B cell (primary cell): ENCODE measurements around the gene LKAAEAR1. TPM values are rescaled to one million over a fixed set of nuclear protein-coding genes. Genes with fewer than 3 reads are reported as not detected.

Experiments used
- ATAC-seq: fragments of 200-7000 bp; cut with Tn5 transposase; one replicate; pipeline ENCODE4 v1.10.0; 2021; ENCODE audit warnings: low read depth, mild to moderate bottlenecking, moderate number of reproducible peaks, moderate library complexity
- CTCF ChIA-PET: fragments of 350-600 bp; sonication (Branson Sonifier 250); formaldehyde crosslinking; loops from one replicate; lab custom pipeline; 2021; ENCODE audit warnings: antibody characterized with exemption, inconsistent platforms; lab: Charles Lee
- POLR2A ChIA-PET: fragments of 350-600 bp; sonication (Branson Sonifier 250); formaldehyde crosslinking; loops from one replicate; lab custom pipeline; 2021; ENCODE audit warnings: antibody characterized with exemption; lab: Charles Lee
- DNase-seq: peaks from one replicate; pipeline ENCODE4 v3.0.0; 2013
- H2AFZ ChIP-seq: 2 replicates; pipeline ENCODE4 v1.6.1; 2012; ENCODE audit warnings: mild to moderate bottlenecking, low read depth, low read length; ENCODE audit not compliant: insufficient read depth, poor library complexity, severe bottlenecking
- H3K27ac ChIP-seq, 2 donors: 1 replicate in 1 of 2; 2 replicates in 1 of 2; pipeline ENCODE4 v1.5.1; 2012 to 2013; ENCODE audit warnings: low read length in 2 of 2, mild to moderate bottlenecking in 2 of 2, moderate library complexity in 1 of 2
- H3K27me3 ChIP-seq, 4 experiments: fragments of 200-600 bp in 1 of 4; sonication (generic) in 1 of 4; replicated peaks in 1 of 4; 1 replicate in 2 of 4; 2 replicates in 2 of 4; pipeline versions ENCODE4 v1.6.1 to v1.7.0; 2013 to 2016; ENCODE audit warnings: low read length in 3 of 4, mild to moderate bottlenecking in 2 of 4, mixed read lengths in 1 of 4, moderate library complexity in 1 of 4; ENCODE audit not compliant: insufficient read depth in 4 of 4, control insufficient read depth in 3 of 4; ENCODE audit errors: control extremely low read depth in 1 of 4
- H3K36me3 ChIP-seq, 2 experiments: replicated peaks in 1 of 2; 1 replicate in 1 of 2; 2 replicates in 1 of 2; pipeline versions ENCODE4 v1.6.1 to v1.7.1; 2013; ENCODE audit warnings: low read length in 1 of 2; ENCODE audit not compliant: insufficient read depth in 2 of 2, control insufficient read depth in 1 of 2; ENCODE audit errors: control extremely low read depth in 1 of 2, extremely low read depth in 1 of 2
- H3K4me1 ChIP-seq, 2 donors: fragments of 200-600 bp in 1 of 2; sonication (generic) in 1 of 2; 1 replicate in 1 of 2; 2 replicates in 1 of 2; pipeline versions ENCODE4 v1.5.1 to v1.6.1; 2013 to 2017; ENCODE audit warnings: low read length in 2 of 2; ENCODE audit not compliant: control insufficient read depth in 2 of 2, insufficient read depth in 2 of 2
- H3K4me2 ChIP-seq: replicated peaks from 2 replicates; pipeline ENCODE3; 2012; ENCODE audit warnings: mild to moderate bottlenecking, low read depth, low read length; ENCODE audit not compliant: poor library complexity, severe bottlenecking
- H3K4me3 ChIP-seq, 5 experiments: fragments of 200-600 bp in 1 of 5; sonication (generic) in 1 of 5; 1 replicate in 3 of 5; 2 replicates in 2 of 5; pipeline versions ENCODE4 v1.5.1 to v1.7.0; 2011 to 2016; ENCODE audit warnings: low read length in 4 of 5, mild to moderate bottlenecking in 4 of 5, low read depth in 2 of 5, control low read depth in 1 of 5, moderate library complexity in 1 of 5; ENCODE audit not compliant: insufficient read depth in 1 of 5; ENCODE audit errors: control extremely low read depth in 1 of 5, extremely low read depth in 1 of 5
- H3K79me2 ChIP-seq: fragments of 200-600 bp; sonication (generic); one replicate; pipeline ENCODE4 v1.6.0; 2016; ENCODE audit warnings: low read length; ENCODE audit not compliant: control insufficient read depth, insufficient read depth
- H3K9ac ChIP-seq: fragments of 200-600 bp; sonication (generic); 2 replicates; pipeline ENCODE4 v1.6.1; 2017; ENCODE audit warnings: mild to moderate bottlenecking, low read length, moderate library complexity
- H3K9me3 ChIP-seq, 3 donors: one replicate each; pipeline versions ENCODE4 v1.6.1 to v1.7.1; 2013; ENCODE audit warnings: low read length in 2 of 3; ENCODE audit not compliant: control insufficient read depth in 2 of 3, insufficient read depth in 1 of 3; ENCODE audit errors: control extremely low read depth in 1 of 3
- H4K20me1 ChIP-seq: 2 replicates; pipeline ENCODE4 v1.6.0; 2012; ENCODE audit warnings: mild to moderate bottlenecking, low read length; ENCODE audit not compliant: insufficient read depth, control insufficient read depth, poor library complexity, severe bottlenecking
- H3K27ac Mint-ChIP-seq: one replicate; pipeline ENCODE4 v1.8.0; 2021; ENCODE audit warnings: mixed read lengths
- H3K27me3 Mint-ChIP-seq: one replicate; pipeline ENCODE4 v1.8.0; 2021; ENCODE audit warnings: mixed read lengths
- H3K4me1 Mint-ChIP-seq: one replicate; pipeline ENCODE4 v1.8.0; 2021; ENCODE audit warnings: mixed read lengths
- H3K4me3 Mint-ChIP-seq: one replicate; pipeline ENCODE4 v1.8.0; 2021; ENCODE audit warnings: mixed read lengths
- H3K9me3 Mint-ChIP-seq: one replicate; pipeline ENCODE4 v1.8.0; 2022; ENCODE audit warnings: mixed read lengths; ENCODE audit not compliant: insufficient read depth
- EZH2 ChIP-seq: IDR thresholded peaks from 2 replicates; pipeline ENCODE4 v1.6.1; 2012; ENCODE audit warnings: borderline replicate concordance, low read depth, mild to moderate bottlenecking, moderate library complexity, low read length; ENCODE audit not compliant: insufficient read depth, poor library complexity, severe bottlenecking
- WGBS: methylation state at CpG from one replicate; pipeline ENCODE4 v1.1.5; 2013; ENCODE audit warnings: missing lambda C conversion rate; ENCODE audit not compliant: insufficient coverage; 5-methylcytosine and 5-hydroxymethylcytosine counted together
- intact Hi-C: fragments of 100-400 bp; cut with micrococcal nuclease; formaldehyde crosslinking; loops from one replicate; pipeline ENCODE4 v1.10.0; 2022
- polyA plus RNA-seq: library from polyadenylated mRNA; depleted of rRNA; stranded (reverse); fragments of >200 nt; gene quantifications from 2 replicates; pipeline ENCODE4 v1.2.3, GENCODE V29; 2012
- total RNA-seq, 2 donors: library from RNA; stranded (reverse); fragments of 120-200 nt in 1 of 2; gene quantifications; 1 replicate in 1 of 2; 2 replicates in 1 of 2; pipeline versions ENCODE4 v1.2.3 to v1.2.4, GENCODE V29; 2013 to 2022
- TF ChIP-seq, protein P1 (sequence below): fragments of 200-600 bp; IDR thresholded peaks from one replicate; pipeline ENCODE4 v1.8.0; 2022; ENCODE audit warnings: antibody characterized with exemption, mild to moderate bottlenecking

The LKAAEAR1 gene
- total and polyA plus RNA-seq, 2 donors (not counting 1 experiment from before 2014, with no cell fraction given) = 1.9 TPM; not detected in 1

DNA sequence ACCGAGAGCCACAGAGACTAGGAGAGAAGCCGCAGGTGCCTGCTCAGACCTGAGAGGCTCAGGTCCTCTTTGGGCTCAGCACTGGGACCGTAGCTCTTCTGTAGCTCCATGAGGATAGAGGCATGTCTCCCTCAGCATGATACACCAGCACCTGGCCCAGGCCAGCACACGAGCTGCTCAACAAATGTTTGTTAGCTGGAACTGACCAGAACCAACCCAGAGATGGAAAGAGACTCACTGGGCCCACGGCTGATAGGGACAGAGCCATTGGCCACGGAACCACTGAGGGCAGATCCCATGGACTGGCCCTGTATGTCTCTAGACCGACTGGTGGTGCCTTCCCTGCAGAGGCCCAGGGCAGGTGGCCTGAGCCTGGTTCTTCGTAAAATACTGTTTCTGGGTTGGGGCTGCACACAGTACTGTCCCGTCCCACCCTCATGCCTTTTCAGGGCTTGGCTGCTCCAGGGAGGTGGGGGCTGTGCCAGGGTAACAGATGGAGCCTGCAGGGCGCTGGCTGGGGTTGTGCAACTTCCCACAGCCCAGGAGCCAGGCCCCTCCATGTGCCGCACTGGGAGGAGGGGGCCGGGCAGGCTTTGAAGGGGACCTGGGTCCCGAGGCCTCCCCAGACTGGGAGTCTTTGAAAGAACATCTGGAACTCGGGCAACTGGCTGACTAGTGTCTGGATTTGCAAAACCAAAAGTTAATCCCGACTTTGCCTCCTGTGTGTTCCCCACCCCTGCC lies 43.0 kb downstream of the LKAAEAR1 start:
- Mint-ChIP-seq H3K27me3 (peaks cover 26% of the 10 kb centered on the region), H3K4me1 (peaks cover 23% of the 10 kb centered on the region), H3K9me3 (no peaks in the 10 kb centered on the region), H3K27ac (peak overlapping the region; percentile 26), H3K4me3 (peak overlapping the region; percentile 77)
- POLR2A ChIA-PET = no interaction called here
- Histone ChIP-seq H3K4me3 (peak overlapping the region in 1 of 5 experiments; percentile 64), H3K4me1 (peaks cover 31 to 32% of the 10 kb centered on the region in 2 donors), H4K20me1 (peaks cover 6% of the 10 kb centered on the region), H3K4me2 (peak overlapping the region; percentile 86), H3K27ac (no peak overlapping the region), H3K79me2 (no peaks in the 10 kb centered on the region), H3K36me3 (no peaks in the 10 kb centered on the region), H3K9me3 (peaks cover 0 to 3% (median 0%) of the 10 kb centered on the region in 3 donors), H2AFZ (peak overlapping the region; percentile 77), H3K9ac (peak overlapping the region; percentile 75), H3K27me3 (peaks cover 0 to 32% (median 12%) of the 10 kb centered on the region in 4 experiments)
- intact Hi-C loops = no loop called here
- CTCF ChIA-PET = interaction anchor here (0.8 to 6.4 kb wide), 11 partner anchors 13 to 154 kb away, joined by 3 to 108 read pairs (median 5); partner anchors contain the start of genes OPRL1, RGS19 and TCEA2
- TF ChIP-seq EZH2 = no peak
- TF ChIP-seq, protein P1, sequence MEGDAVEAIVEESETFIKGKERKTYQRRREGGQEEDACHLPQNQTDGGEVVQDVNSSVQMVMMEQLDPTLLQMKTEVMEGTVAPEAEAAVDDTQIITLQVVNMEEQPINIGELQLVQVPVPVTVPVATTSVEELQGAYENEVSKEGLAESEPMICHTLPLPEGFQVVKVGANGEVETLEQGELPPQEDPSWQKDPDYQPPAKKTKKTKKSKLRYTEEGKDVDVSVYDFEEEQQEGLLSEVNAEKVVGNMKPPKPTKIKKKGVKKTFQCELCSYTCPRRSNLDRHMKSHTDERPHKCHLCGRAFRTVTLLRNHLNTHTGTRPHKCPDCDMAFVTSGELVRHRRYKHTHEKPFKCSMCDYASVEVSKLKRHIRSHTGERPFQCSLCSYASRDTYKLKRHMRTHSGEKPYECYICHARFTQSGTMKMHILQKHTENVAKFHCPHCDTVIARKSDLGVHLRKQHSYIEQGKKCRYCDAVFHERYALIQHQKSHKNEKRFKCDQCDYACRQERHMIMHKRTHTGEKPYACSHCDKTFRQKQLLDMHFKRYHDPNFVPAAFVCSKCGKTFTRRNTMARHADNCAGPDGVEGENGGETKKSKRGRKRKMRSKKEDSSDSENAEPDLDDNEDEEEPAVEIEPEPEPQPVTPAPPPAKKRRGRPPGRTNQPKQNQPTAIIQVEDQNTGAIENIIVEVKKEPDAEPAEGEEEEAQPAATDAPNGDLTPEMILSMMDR = no peak
- 51% methylated on average over 15 of the region's 15 CpGs for WGBS
- no peak for DNase-seq
- ATAC-seq = no peak
